Mesendoderm (in vitro differentiated cells): ENCODE results near the gene PSTPIP2. TPM values are rescaled to one million over a fixed set of nuclear protein-coding genes. Genes with fewer than 3 reads are reported as not detected.

ENCODE experiments used
- DNase-seq: peaks from one replicate; pipeline ENCODE4 v3.0.0; 2013
- H2AK5ac ChIP-seq: 2 replicates; pipeline ENCODE4 v1.6.1; 2013; ENCODE audit warnings: low read length, inconsistent platforms
- H2BK120ac ChIP-seq: 2 replicates; pipeline ENCODE4 v1.6.1; 2013; ENCODE audit warnings: low read depth, mild to moderate bottlenecking, low read length, moderate library complexity, mixed read lengths
- H2BK15ac ChIP-seq: replicated peaks from 2 replicates; pipeline ENCODE4 v1.6.1; 2013; ENCODE audit warnings: low read depth, mild to moderate bottlenecking, moderate library complexity
- H2BK5ac ChIP-seq: 2 replicates; pipeline ENCODE4 v1.6.1; 2013; ENCODE audit warnings: low read length, inconsistent platforms
- H3K18ac ChIP-seq: 2 replicates; pipeline ENCODE4 v1.6.1; 2013; ENCODE audit warnings: mild to moderate bottlenecking, low read length, mixed read lengths
- H3K23ac ChIP-seq: one replicate; pipeline ENCODE4 v1.6.1; 2013; ENCODE audit warnings: low read length
- H3K27ac ChIP-seq: 2 replicates; pipeline ENCODE4 v1.5.1; 2013; ENCODE audit warnings: low read depth, mild to moderate bottlenecking, inconsistent platforms, low read length, moderate library complexity
- H3K27me3 ChIP-seq: 2 replicates; pipeline ENCODE4 v1.6.1; 2013; ENCODE audit warnings: low read length, control low read depth, mild to moderate bottlenecking, inconsistent platforms; ENCODE audit not compliant: insufficient read depth, poor library complexity
- H3K36me3 ChIP-seq: 2 replicates; pipeline ENCODE4 v1.6.1; 2013; ENCODE audit warnings: low read length, inconsistent platforms; ENCODE audit not compliant: control insufficient read depth, insufficient read depth
- H3K4ac ChIP-seq: one replicate; pipeline ENCODE4 v1.6.1; 2013; ENCODE audit warnings: low read depth, mild to moderate bottlenecking, low read length, moderate library complexity
- H3K4me1 ChIP-seq: 2 replicates; pipeline ENCODE4 v1.6.1; 2013; ENCODE audit warnings: low read depth, low read length, inconsistent platforms; ENCODE audit not compliant: control insufficient read depth
- H3K4me2 ChIP-seq: 2 replicates; pipeline ENCODE4 v1.6.1; 2013; ENCODE audit warnings: low read length
- H3K4me3 ChIP-seq: 2 replicates; pipeline ENCODE4 v1.5.1; 2013; ENCODE audit warnings: mild to moderate bottlenecking, low read length
- H3K56ac ChIP-seq: one replicate; pipeline ENCODE4 v1.6.1; 2013; ENCODE audit warnings: low read length
- H3K79me1 ChIP-seq: 2 replicates; pipeline ENCODE4 v1.6.1; 2013; ENCODE audit warnings: low read length, inconsistent platforms
- H3K79me2 ChIP-seq: 2 replicates; pipeline ENCODE4 v1.6.1; 2013; ENCODE audit warnings: mild to moderate bottlenecking, low read length; ENCODE audit not compliant: control insufficient read depth, insufficient read depth
- H3K9ac ChIP-seq: 2 replicates; pipeline ENCODE4 v1.6.1; 2013; ENCODE audit warnings: low read length, inconsistent platforms
- H4K5ac ChIP-seq: one replicate; pipeline ENCODE4 v1.6.1; 2013; ENCODE audit warnings: low read length
- H4K8ac ChIP-seq: one replicate; pipeline ENCODE4 v1.6.1; 2013; ENCODE audit warnings: low read depth, mild to moderate bottlenecking, control low read depth, low read length, moderate library complexity
- WGBS: extraction: QIAGEN DNeasy Blood & Tissue Kit; methylation state at CpG from one replicate; pipeline ENCODE4 v1.1.7; 2013; ENCODE audit warnings: low lambda C conversion rate, missing lambda C conversion rate; ENCODE audit not compliant: insufficient coverage; ENCODE audit errors: extremely low coverage; 5-methylcytosine and 5-hydroxymethylcytosine counted together
- polyA plus RNA-seq, 2 experiments: library from polyadenylated mRNA; stranded (reverse); fragments of 200-250 nt; gene quantifications; one replicate each; pipeline ENCODE4 v1.2.3, GENCODE V29; 2013

The PSTPIP2 gene
- polyA plus RNA-seq (2013, experiment 1 of 2), result 1.7 TPM
- 1.9 TPM for polyA plus RNA-seq (2013, experiment 2 of 2)

- no CpG with 5 or more reads among the region's 75 CpGs for WGBS
- Histone ChIP-seq H3K36me3 (no peaks in the 10 kb centered on the region), H3K4me1 (no peaks in the 10 kb centered on the region), H2AK5ac (no peak within 1 kb of the TSS), H3K4ac (no peak within 1 kb of the TSS), H3K79me1 (no peaks in the 10 kb centered on the region), H3K79me2 (no peaks in the 10 kb centered on the region), H4K5ac (no peak within 1 kb of the TSS), H2BK15ac (no peak within 1 kb of the TSS), H3K9ac (peak within 1 kb of the TSS; percentile 81), H3K23ac (peak within 1 kb of the TSS; percentile 15), H2BK5ac (no peak within 1 kb of the TSS), H3K27ac (no peak within 1 kb of the TSS), H4K8ac (no peak within 1 kb of the TSS), H3K18ac (peak within 1 kb of the TSS; percentile 26), H3K4me2 (peak within 1 kb of the TSS; percentile 84), H3K56ac (peak within 1 kb of the TSS; percentile 84), H3K4me3 (peak within 1 kb of the TSS; percentile 62), H2BK120ac (no peak within 1 kb of the TSS), H3K27me3 (peaks cover 8% of the 10 kb centered on the region)
- peak; percentile 61 for DNase-seq
These were observed at the start of gene PSTPIP2 for GRCh38 chr18:46071653-46072375. TSS of gene PSTPIP2 (minus strand) at chr18:46072260. CDS start at chr18:46072188, 72 bp downstream.

GRCh38 chr18:46113751-46114150 lies 41.7 kb upstream of the PSTPIP2 start:
- no peak overlapping the region for H3K9ac ChIP-seq
- H3K23ac ChIP-seq, result no peak overlapping the region
- no peaks in the 10 kb centered on the region for H3K79me2 ChIP-seq
- no peaks in the 10 kb centered on the region for H3K27me3 ChIP-seq
- no peak overlapping the region for H2AK5ac ChIP-seq
- H4K8ac ChIP-seq, result no peak overlapping the region
- H3K18ac ChIP-seq, result no peak overlapping the region
- H2BK15ac ChIP-seq, result no peak overlapping the region
- H3K4me2 ChIP-seq, result no peak overlapping the region
- H3K4me3 ChIP-seq, result no peak overlapping the region
- no peaks in the 10 kb centered on the region for H3K36me3 ChIP-seq
- no peak overlapping the region for H4K5ac ChIP-seq
- peaks cover 2% of the 10 kb centered on the region for H3K79me1 ChIP-seq
- H3K56ac ChIP-seq, result no peak overlapping the region
- H3K4ac ChIP-seq, result no peak overlapping the region
- peaks cover 2% of the 10 kb centered on the region for H3K4me1 ChIP-seq
- H2BK120ac ChIP-seq, result no peak overlapping the region
- no CpG with 5 or more reads among the region's 1 CpG for WGBS
- peak overlapping the region; percentile 56 for H3K27ac ChIP-seq
- peak; percentile 80 for DNase-seq
- H2BK5ac ChIP-seq, result no peak overlapping the region

- peaks cover 2% of the 10 kb centered on the region for H3K4me1 ChIP-seq
- H3K36me3 ChIP-seq, result no peaks in the 10 kb centered on the region
- no peak overlapping the region for H3K56ac ChIP-seq
- H3K27me3 ChIP-seq, result no peaks in the 10 kb centered on the region
- no peak overlapping the region for H3K4me3 ChIP-seq
- no peak overlapping the region for H4K8ac ChIP-seq
- no CpG with 5 or more reads among the region's 3 CpGs for WGBS
- no peak overlapping the region for H3K23ac ChIP-seq
- H2BK120ac ChIP-seq, result no peak overlapping the region
- no peak overlapping the region for H2BK5ac ChIP-seq
- H4K5ac ChIP-seq, result no peak overlapping the region
- no peak overlapping the region for H2AK5ac ChIP-seq
- no peak overlapping the region for H3K27ac ChIP-seq
- no peaks in the 10 kb centered on the region for H3K79me2 ChIP-seq
- peaks cover 4% of the 10 kb centered on the region for H3K79me1 ChIP-seq
- H2BK15ac ChIP-seq, result no peak overlapping the region
- H3K4ac ChIP-seq, result no peak overlapping the region
- no peak overlapping the region for H3K4me2 ChIP-seq
- H3K9ac ChIP-seq, result no peak overlapping the region
- peak; percentile 57 for DNase-seq
- H3K18ac ChIP-seq, result no peak overlapping the region
These were observed 38.3 kb upstream of the PSTPIP2 start for GRCh38 chr18:46110406-46110805.

GRCh38 chr18:46109386-46109785 lies 37.3 kb upstream of the PSTPIP2 start:
- Histone ChIP-seq H3K27me3 (no peaks in the 10 kb centered on the region), H3K4ac (no peak overlapping the region), H2BK5ac (no peak overlapping the region), H3K4me1 (peaks cover 2% of the 10 kb centered on the region), H2BK15ac (no peak overlapping the region), H3K27ac (no peak overlapping the region), H3K79me1 (peaks cover 3% of the 10 kb centered on the region), H3K79me2 (no peaks in the 10 kb centered on the region), H3K9ac (no peak overlapping the region), H4K5ac (no peak overlapping the region), H3K56ac (no peak overlapping the region), H4K8ac (no peak overlapping the region), H2AK5ac (no peak overlapping the region), H3K36me3 (no peaks in the 10 kb centered on the region), H3K18ac (no peak overlapping the region), H3K23ac (no peak overlapping the region), H3K4me2 (no peak overlapping the region), H3K4me3 (no peak overlapping the region), H2BK120ac (no peak overlapping the region)
- WGBS, result no CpG with 5 or more reads among the region's 5 CpGs
- DNase-seq, result no peak

- Histone ChIP-seq H3K79me2 (no peaks in the 10 kb centered on the region), H2BK5ac (peak within 1 kb of the TSS; percentile 87), H3K4ac (peak within 1 kb of the TSS; percentile 25), H2AK5ac (no peak within 1 kb of the TSS), H3K79me1 (peaks cover 2% of the 10 kb centered on the region), H4K5ac (no peak within 1 kb of the TSS), H3K4me2 (peak within 1 kb of the TSS; percentile 38), H4K8ac (no peak within 1 kb of the TSS), H3K23ac (no peak within 1 kb of the TSS), H3K9ac (peak within 1 kb of the TSS; percentile 96), H3K18ac (peak within 1 kb of the TSS; percentile 7), H3K4me3 (peak within 1 kb of the TSS; percentile 82), H3K4me1 (no peaks in the 10 kb centered on the region), H3K27ac (peak within 1 kb of the TSS; percentile 39), H3K56ac (peak within 1 kb of the TSS; percentile 99), H2BK120ac (no peak within 1 kb of the TSS), H3K27me3 (no peaks in the 10 kb centered on the region), H2BK15ac (no peak within 1 kb of the TSS), H3K36me3 (no peaks in the 10 kb centered on the region)
- DNase-seq, result peak; percentile 97
- no CpG with 5 or more reads among the region's 57 CpGs for WGBS
These were observed 32.3 kb upstream of the PSTPIP2 start, which contains the start of gene HAUS1 for GRCh38 chr18:46104128-46104911. TSS of gene HAUS1 (plus strand) at chr18:46104385. CDS start at chr18:46104412, 27 bp downstream.
